GM21360 (cell line): ENCODE results near the gene RAB18.
"Not testable (repeated sequence)": the region's sequence is repeated elsewhere in the genome, so short reads cannot be mapped to it uniquely, and the experiment has no call there.

Experiments
- ATAC-seq: cut with Tn5 transposase; IDR thresholded peaks from one replicate; pipeline ENCODE4 v1.9.1; 2021; ENCODE audit warnings: mild to moderate bottlenecking, moderate library complexity; ENCODE audit not compliant: unreplicated experiment

Gene RAB18

GRCh38 chr10:27504007-27504807 lies at the start of gene RAB18:
TSS of gene RAB18 (plus strand) at chr10:27504304. CDS start at chr10:27504370, 66 bp downstream.
- ATAC-seq: peak; percentile 97

- ATAC-seq: no peak
Observed at GRCh38 chr10:27454837-27455236, 49.3 kb upstream of the RAB18 start.

- ATAC-seq: no peak
Observed at GRCh38 chr10:27457261-27457945, 46.7 kb upstream of the RAB18 start.

GRCh38 chr10:27457966-27458365 lies 46.1 kb upstream of the RAB18 start:
- no peak for ATAC-seq

- ATAC-seq: no peak
Observed at GRCh38 chr10:27461312-27461711, 42.8 kb upstream of the RAB18 start.

GRCh38 chr10:27463961-27464360 lies 40.1 kb upstream of the RAB18 start:
- no peak for ATAC-seq

GRCh38 chr10:27464993-27465392 lies 39.1 kb upstream of the RAB18 start:
- no peak for ATAC-seq

GRCh38 chr10:27465596-27465995 lies 38.5 kb upstream of the RAB18 start:
- not testable (repeated sequence) for ATAC-seq

GRCh38 chr10:27470885-27471284 lies 33.2 kb upstream of the RAB18 start:
- no peak for ATAC-seq

- ATAC-seq: no peak
Observed at GRCh38 chr10:27474741-27475140, 29.4 kb upstream of the RAB18 start.

GRCh38 chr10:27479016-27479415 lies 25.1 kb upstream of the RAB18 start:
- ATAC-seq: no peak

GRCh38 chr10:27481486-27481885 lies 22.6 kb upstream of the RAB18 start:
- no peak for ATAC-seq

GRCh38 chr10:27482984-27483956 lies 20.8 kb upstream of the RAB18 start:
- ATAC-seq: no peak

GRCh38 chr10:27485368-27485767 lies 18.7 kb upstream of the RAB18 start:
- no peak for ATAC-seq

- no peak for ATAC-seq
Observed at GRCh38 chr10:27485986-27486385, 18.1 kb upstream of the RAB18 start.

GRCh38 chr10:27490807-27491206 lies 13.3 kb upstream of the RAB18 start:
- ATAC-seq: no peak

GRCh38 chr10:27494116-27494805 lies 9.8 kb upstream of the RAB18 start:
- no peak for ATAC-seq

GRCh38 chr10:27496137-27496536 lies 8.0 kb upstream of the RAB18 start:
- no peak for ATAC-seq

- no peak for ATAC-seq
Observed at GRCh38 chr10:27500096-27500495, 4.0 kb upstream of the RAB18 start.

- no peak for ATAC-seq
Observed at GRCh38 chr10:27500886-27501285, 3.2 kb upstream of the RAB18 start.
